Progenitor cell of endocrine pancreas (in vitro differentiated cells): ENCODE data around the gene LINGO3. TPM values are rescaled to one million over a fixed set of nuclear protein-coding genes. Genes with fewer than 3 reads are reported as not detected.

Source experiments
- DNase-seq: peaks from one replicate; pipeline ENCODE4 v3.0.0; 2021; ENCODE audit warnings: low spot score; ENCODE audit not compliant: unreplicated experiment
- H3K27ac Mint-ChIP-seq: 2 replicates; pipeline ENCODE4 v1.8.0; 2021; ENCODE audit warnings: mild to moderate bottlenecking, moderate library complexity, mixed read lengths
- H3K27me3 Mint-ChIP-seq: 2 replicates; pipeline ENCODE4 v1.8.0; 2021; ENCODE audit warnings: mixed read lengths
- H3K36me3 Mint-ChIP-seq: 2 replicates; pipeline ENCODE4 v1.8.0; 2022; ENCODE audit warnings: mixed read lengths; ENCODE audit not compliant: insufficient read depth
- H3K4me1 Mint-ChIP-seq: 2 replicates; pipeline ENCODE4 v1.8.0; 2021; ENCODE audit warnings: low read depth, mixed read lengths
- H3K4me3 Mint-ChIP-seq: 2 replicates; pipeline ENCODE4 v1.8.0; 2021; ENCODE audit warnings: low read depth, mild to moderate bottlenecking, moderate library complexity, mixed read lengths
- H3K9me3 Mint-ChIP-seq: 2 replicates; pipeline ENCODE4 v1.8.0; 2021; ENCODE audit warnings: low read depth, mixed read lengths
- total RNA-seq: library from RNA; stranded (reverse); gene quantifications from 2 replicates; pipeline ENCODE4 v1.2.1, GENCODE V29; 2021
- TF ChIP-seq, protein P1 (sequence below): fragments of 200-600 bp; sonication (generic); IDR thresholded peaks from one replicate; pipeline ENCODE4 v1.5.0; 2021; ENCODE audit warnings: antibody characterized with exemption, mild to moderate bottlenecking; ENCODE audit not compliant: unreplicated experiment

LINGO3 gene
- total RNA-seq, 1 donor from 2014 or later: 0.17 TPM

- no peaks in the 10 kb centered on the region for H3K36me3 Mint-ChIP-seq
- H3K4me1 Mint-ChIP-seq: peaks cover 28% of the 10 kb centered on the region
- no peaks in the 10 kb centered on the region for H3K9me3 Mint-ChIP-seq
- peak overlapping the region; percentile 98 for H3K27ac Mint-ChIP-seq
- TF ChIP-seq, protein P1, sequence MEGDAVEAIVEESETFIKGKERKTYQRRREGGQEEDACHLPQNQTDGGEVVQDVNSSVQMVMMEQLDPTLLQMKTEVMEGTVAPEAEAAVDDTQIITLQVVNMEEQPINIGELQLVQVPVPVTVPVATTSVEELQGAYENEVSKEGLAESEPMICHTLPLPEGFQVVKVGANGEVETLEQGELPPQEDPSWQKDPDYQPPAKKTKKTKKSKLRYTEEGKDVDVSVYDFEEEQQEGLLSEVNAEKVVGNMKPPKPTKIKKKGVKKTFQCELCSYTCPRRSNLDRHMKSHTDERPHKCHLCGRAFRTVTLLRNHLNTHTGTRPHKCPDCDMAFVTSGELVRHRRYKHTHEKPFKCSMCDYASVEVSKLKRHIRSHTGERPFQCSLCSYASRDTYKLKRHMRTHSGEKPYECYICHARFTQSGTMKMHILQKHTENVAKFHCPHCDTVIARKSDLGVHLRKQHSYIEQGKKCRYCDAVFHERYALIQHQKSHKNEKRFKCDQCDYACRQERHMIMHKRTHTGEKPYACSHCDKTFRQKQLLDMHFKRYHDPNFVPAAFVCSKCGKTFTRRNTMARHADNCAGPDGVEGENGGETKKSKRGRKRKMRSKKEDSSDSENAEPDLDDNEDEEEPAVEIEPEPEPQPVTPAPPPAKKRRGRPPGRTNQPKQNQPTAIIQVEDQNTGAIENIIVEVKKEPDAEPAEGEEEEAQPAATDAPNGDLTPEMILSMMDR: no peak
- no peaks in the 10 kb centered on the region for H3K27me3 Mint-ChIP-seq
- peak overlapping the region; percentile 100 for H3K4me3 Mint-ChIP-seq
- no peak for DNase-seq
Measured at GRCh38 chr19:2327773-2328400, 19.9 kb upstream of the LINGO3 start.

DNA sequence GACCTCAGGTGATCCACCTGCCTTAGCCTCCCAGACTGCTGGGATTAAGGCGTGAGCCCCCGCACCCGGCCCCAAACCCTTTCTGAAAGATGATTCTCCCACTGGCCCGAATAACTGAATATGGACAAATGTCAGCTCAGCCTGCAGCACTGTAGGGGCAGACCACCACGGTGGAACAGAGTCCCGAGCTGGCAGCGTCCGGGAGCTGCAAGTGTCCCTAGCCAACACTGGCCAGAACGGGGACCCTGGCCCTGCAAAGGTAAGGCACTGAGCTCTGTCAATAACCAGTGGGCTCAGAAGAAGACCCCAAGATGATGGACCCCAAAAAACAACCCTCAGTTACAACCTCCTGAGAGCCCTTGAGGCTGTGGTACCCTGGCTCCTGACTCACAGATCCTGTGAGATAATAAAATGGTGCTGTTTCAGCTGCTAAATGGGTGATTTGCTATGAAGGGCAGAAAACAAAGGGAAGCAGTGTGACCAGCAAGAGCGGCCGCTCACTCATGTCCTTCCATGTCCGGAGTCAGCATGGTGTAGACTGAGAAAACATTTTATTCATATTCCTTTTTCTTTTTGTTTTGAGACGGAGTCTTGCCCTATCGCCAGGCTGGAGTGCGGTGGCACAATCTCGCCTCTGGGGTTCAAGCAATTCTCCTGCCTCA, 18.9 kb upstream of the LINGO3 start:
- Mint-ChIP-seq H3K27ac (no peak overlapping the region), H3K4me3 (peak overlapping the region; percentile 100), H3K4me1 (peaks cover 28% of the 10 kb centered on the region), H3K9me3 (no peaks in the 10 kb centered on the region), H3K36me3 (no peaks in the 10 kb centered on the region), H3K27me3 (no peaks in the 10 kb centered on the region)
- TF ChIP-seq, protein P1: no peak
- DNase-seq: no peak

GRCh38 chr19:2325281-2326046, 17.5 kb upstream of the LINGO3 start:
- DNase-seq: no peak
- TF ChIP-seq, protein P1: no peak
- H3K27me3 Mint-ChIP-seq: no peaks in the 10 kb centered on the region
- H3K9me3 Mint-ChIP-seq: no peaks in the 10 kb centered on the region
- H3K4me3 Mint-ChIP-seq: no peak overlapping the region
- no peaks in the 10 kb centered on the region for H3K36me3 Mint-ChIP-seq
- peaks cover 19% of the 10 kb centered on the region for H3K4me1 Mint-ChIP-seq
- H3K27ac Mint-ChIP-seq: no peak overlapping the region

DNA sequence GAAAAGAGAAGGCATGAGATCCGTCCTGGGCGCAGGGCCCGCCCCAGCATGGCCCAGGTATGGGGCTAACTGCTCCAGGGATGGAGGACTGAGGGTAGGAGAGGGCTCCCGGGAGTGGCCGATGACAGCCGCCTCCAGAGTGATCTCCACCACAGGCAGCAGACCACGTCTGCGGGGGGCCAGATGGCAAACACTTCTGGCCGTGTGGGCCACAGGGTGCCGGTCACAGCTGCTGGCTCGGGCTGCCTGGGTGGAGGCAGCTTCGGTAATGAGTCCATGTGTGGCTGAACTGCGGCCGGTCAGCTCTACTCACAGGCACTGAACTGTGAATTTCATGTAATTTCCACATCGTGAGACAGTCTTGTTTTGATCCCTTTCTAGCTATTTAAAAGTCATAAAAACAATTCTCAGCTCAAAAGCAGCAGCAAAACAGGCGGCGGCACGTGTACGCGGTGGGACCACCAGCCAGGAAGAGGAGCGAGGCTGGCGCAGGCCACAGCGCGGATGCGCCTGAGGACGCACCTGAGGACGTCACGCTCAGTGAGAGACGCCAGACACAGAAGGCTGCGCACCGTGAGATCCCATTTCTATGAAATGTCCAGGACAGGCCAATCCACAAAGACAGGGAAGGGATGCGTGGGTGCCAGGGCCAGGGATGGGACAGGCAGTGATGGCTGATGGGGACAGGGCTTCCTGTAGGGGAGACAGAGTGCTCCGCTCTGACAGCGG, 16.4 kb upstream of the LINGO3 start:
- H3K4me3 Mint-ChIP-seq: no peak overlapping the region
- TF ChIP-seq, protein P1: no peak
- no peak for DNase-seq
- H3K4me1 Mint-ChIP-seq: peaks cover 10% of the 10 kb centered on the region
- H3K9me3 Mint-ChIP-seq: no peaks in the 10 kb centered on the region
- no peak overlapping the region for H3K27ac Mint-ChIP-seq
- no peaks in the 10 kb centered on the region for H3K27me3 Mint-ChIP-seq
- no peaks in the 10 kb centered on the region for H3K36me3 Mint-ChIP-seq

DNA sequence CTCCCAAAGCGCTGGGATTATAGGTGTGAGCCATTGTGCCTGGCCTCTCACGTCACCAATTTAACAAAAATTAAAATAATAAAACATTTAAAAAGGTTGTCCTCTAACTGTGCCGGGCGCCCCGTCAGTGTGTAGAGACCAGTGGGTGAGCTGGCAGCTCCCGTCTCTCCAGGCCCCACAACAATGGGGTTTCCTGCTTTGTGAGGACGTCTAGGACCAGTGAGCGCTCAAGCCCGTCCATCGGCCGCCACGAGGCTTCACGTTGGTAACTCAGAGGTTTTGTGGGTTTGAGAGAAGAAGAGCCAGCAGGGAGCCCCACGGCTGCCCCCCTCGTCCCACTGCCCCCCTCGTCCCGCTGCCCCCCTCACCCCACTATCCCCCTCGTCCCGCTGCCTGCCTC, 15.8 kb upstream of the LINGO3 start:
- Mint-ChIP-seq H3K4me3 (no peak overlapping the region), H3K4me1 (peaks cover 7% of the 10 kb centered on the region), H3K9me3 (no peaks in the 10 kb centered on the region), H3K27me3 (no peaks in the 10 kb centered on the region), H3K27ac (no peak overlapping the region), H3K36me3 (no peaks in the 10 kb centered on the region)
- no peak for DNase-seq
- TF ChIP-seq, protein P1: no peak
